Suprapubic skin (tissue), 4 donors: ENCODE measurements around the gene GRPEL1.

Experiments used
- CTCF ChIP-seq, 2 donors: fragments of 200-600 bp in 1 of 2; fragments of 450-650 bp in 1 of 2; sonication (generic) in 1 of 2; IDR thresholded peaks; one replicate each; pipeline ENCODE4 v1.5.1; 2016 to 2019; ENCODE audit warnings: antibody characterized with exemption in 2 of 2, mild to moderate bottlenecking in 1 of 2, moderate library complexity in 1 of 2
- POLR2A ChIP-seq, 2 donors: fragments of 450-650 bp; IDR thresholded peaks; one replicate each; pipeline ENCODE4 v1.6.1; 2017; ENCODE audit warnings: antibody characterized with exemption in 2 of 2, mild to moderate bottlenecking in 2 of 2, moderate library complexity in 2 of 2
- POLR2AphosphoS5 ChIP-seq, 3 donors: sonication (generic); formaldehyde crosslinking; IDR thresholded peaks; one replicate each; pipeline ENCODE4 v1.6.1; 2017; ENCODE audit warnings: antibody characterized with exemption in 3 of 3

GRCh38 chr4:7063362-7063761 is 4.5 kb downstream of the GRPEL1 start:
- TF ChIP-seq CTCF (IDR thresholded peaks at IDR 0.05) (no peak), POLR2AphosphoS5 (IDR thresholded peaks at IDR 0.05) (no peak), POLR2A (IDR thresholded peaks at IDR 0.05) (no peak)
